ENCODE measurements around the gene PTPRA. TPM values are rescaled to one million over a fixed set of nuclear protein-coding genes. Genes with fewer than 3 reads are reported as not detected.

PTPRA gene
- total RNA-seq, 1 donor from 2014 or later, result 67.0 TPM

DNA sequence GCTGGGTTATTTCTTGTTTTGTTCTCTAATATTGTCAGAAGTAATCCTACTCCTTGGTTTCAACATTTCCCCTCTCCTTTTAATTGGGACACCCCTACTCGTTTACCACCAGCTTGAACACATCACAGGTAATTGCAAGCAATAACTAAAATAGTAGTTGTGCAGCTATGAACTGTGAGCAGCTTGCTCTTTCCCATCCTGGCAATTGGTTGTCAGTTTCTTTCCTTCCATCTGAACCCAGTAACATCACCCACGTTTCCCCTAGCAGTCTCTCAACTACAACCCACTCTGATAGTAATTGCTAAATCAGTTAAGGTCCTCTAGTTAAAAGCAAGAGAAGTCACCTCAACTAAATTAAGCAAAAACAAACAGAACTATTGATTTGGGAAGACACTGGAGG lies 122.5 kb downstream of the PTPRA start:
- TF ChIP-seq, protein P1, sequence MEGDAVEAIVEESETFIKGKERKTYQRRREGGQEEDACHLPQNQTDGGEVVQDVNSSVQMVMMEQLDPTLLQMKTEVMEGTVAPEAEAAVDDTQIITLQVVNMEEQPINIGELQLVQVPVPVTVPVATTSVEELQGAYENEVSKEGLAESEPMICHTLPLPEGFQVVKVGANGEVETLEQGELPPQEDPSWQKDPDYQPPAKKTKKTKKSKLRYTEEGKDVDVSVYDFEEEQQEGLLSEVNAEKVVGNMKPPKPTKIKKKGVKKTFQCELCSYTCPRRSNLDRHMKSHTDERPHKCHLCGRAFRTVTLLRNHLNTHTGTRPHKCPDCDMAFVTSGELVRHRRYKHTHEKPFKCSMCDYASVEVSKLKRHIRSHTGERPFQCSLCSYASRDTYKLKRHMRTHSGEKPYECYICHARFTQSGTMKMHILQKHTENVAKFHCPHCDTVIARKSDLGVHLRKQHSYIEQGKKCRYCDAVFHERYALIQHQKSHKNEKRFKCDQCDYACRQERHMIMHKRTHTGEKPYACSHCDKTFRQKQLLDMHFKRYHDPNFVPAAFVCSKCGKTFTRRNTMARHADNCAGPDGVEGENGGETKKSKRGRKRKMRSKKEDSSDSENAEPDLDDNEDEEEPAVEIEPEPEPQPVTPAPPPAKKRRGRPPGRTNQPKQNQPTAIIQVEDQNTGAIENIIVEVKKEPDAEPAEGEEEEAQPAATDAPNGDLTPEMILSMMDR (IDR thresholded peaks at IDR 0.05; ENCODE audit: unreplicated experiment), result no peak
- Mint-ChIP-seq H3K27ac (no peak overlapping the region), H3K4me1 (peaks cover 6% of the 10 kb centered on the region), H3K9me3 (no peaks in the 10 kb centered on the region), H3K4me3 (no peak overlapping the region), H3K27me3 (ENCODE audit: low read depth) (no peaks in the 10 kb centered on the region), H3K36me3 (peaks cover 31% of the 10 kb centered on the region)
- DNase-seq (ENCODE audit: low spot score in 2 of 2, unreplicated experiment in 2 of 2), result no peak

DNA sequence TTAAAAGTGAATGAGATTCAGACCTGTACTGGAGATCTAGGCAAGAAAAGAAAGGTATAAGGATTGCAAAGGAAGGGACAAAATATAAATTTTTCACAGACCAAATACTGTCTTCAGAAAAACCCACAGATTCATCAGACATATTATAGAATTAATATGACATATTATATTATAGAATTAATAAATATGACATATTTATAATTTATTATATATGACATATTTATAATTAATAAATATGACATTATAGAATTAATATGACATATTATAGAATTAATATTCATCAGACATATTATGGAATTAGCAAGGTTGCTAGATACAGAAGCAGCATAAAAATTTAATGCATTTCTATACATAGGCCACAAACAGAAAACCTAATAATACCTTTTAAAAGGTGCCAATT lies 125.4 kb downstream of the PTPRA start:
- DNase-seq (ENCODE audit: low spot score in 2 of 2, unreplicated experiment in 2 of 2), result no peak
- H3K4me1 Mint-ChIP-seq, result no peaks in the 10 kb centered on the region
- TF ChIP-seq, protein P1 (IDR thresholded peaks at IDR 0.05; ENCODE audit: unreplicated experiment), result no peak
- no peak overlapping the region for H3K27ac Mint-ChIP-seq
- no peak overlapping the region for H3K4me3 Mint-ChIP-seq
- H3K36me3 Mint-ChIP-seq, result peaks cover 15% of the 10 kb centered on the region
- no peaks in the 10 kb centered on the region for H3K27me3 Mint-ChIP-seq (ENCODE audit: low read depth)
- H3K9me3 Mint-ChIP-seq, result no peaks in the 10 kb centered on the region

DNA sequence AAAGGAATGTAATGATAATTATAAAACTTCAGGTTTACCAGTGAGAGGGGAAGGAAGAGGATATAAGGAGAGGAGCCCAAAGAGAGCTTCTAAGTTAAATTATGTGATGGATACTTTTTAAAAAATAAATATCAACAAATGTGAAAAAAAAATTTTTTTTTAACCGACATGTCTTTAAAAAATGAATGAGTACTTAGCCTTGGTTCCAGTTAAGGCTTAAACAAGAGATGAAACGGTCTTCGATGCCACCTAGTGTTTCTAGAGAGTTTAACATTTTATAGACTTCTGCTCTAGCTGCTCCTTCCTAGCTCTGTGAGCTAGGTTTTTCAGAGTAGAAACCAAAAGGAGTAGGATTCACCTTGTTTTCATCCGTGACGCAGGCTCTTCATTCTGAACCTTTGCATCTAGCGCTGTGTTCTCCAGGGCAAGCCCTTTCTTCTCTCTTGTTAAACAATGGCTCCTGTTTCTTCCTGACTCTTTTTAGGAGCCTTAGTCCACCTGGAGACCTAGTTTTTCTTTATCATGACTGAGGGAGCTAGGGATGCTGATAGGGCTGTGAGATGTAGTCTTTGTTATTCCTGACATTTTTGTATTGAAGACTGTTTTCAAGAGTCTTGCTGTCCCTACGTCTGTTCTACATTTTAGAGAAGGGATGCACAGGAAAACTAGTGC lies 127.7 kb downstream of the PTPRA start:
- no peak for DNase-seq (ENCODE audit: low spot score in 2 of 2, unreplicated experiment in 2 of 2)
- H3K4me3 Mint-ChIP-seq, result no peak overlapping the region

DNA sequence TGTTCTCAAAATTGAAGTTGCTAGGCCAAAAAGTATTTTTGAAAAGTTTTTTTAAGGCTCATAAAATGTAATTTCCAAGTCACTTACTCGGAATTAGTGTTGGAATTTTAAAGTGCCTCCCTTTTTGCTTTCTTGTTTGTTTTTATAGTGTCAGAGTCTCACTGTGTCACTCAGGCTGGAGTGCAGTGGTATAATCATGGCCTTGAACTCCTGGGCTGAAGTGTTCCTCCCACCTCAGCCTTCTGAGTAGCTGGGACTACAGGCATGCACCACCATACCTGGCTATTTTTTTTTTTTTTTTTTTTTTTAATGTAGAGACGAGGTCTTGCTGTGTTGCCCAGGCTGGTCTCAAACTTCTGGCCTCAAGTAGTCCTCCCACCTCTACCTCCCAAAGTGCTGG lies 130.1 kb downstream of the PTPRA start:
- Mint-ChIP-seq H3K4me1 (no peaks in the 10 kb centered on the region), H3K4me3 (no peak overlapping the region), H3K27me3 (ENCODE audit: low read depth) (no peaks in the 10 kb centered on the region), H3K9me3 (no peaks in the 10 kb centered on the region), H3K36me3 (peaks cover 18% of the 10 kb centered on the region), H3K27ac (no peak overlapping the region)
- TF ChIP-seq, protein P1 (IDR thresholded peaks at IDR 0.05; ENCODE audit: unreplicated experiment), result no peak
- no peak for DNase-seq (ENCODE audit: low spot score in 2 of 2, unreplicated experiment in 2 of 2)

More for the DNA sequence above, 127.7 kb downstream of the PTPRA start:
- no peaks in the 10 kb centered on the region for H3K4me1 Mint-ChIP-seq
- H3K36me3 Mint-ChIP-seq, result peaks cover 11% of the 10 kb centered on the region
- no peak overlapping the region for H3K27ac Mint-ChIP-seq
- no peaks in the 10 kb centered on the region for H3K9me3 Mint-ChIP-seq
- TF ChIP-seq, protein P1 (IDR thresholded peaks at IDR 0.05; ENCODE audit: unreplicated experiment), result peak; percentile 30
- H3K27me3 Mint-ChIP-seq (ENCODE audit: low read depth), result no peaks in the 10 kb centered on the region

DNA sequence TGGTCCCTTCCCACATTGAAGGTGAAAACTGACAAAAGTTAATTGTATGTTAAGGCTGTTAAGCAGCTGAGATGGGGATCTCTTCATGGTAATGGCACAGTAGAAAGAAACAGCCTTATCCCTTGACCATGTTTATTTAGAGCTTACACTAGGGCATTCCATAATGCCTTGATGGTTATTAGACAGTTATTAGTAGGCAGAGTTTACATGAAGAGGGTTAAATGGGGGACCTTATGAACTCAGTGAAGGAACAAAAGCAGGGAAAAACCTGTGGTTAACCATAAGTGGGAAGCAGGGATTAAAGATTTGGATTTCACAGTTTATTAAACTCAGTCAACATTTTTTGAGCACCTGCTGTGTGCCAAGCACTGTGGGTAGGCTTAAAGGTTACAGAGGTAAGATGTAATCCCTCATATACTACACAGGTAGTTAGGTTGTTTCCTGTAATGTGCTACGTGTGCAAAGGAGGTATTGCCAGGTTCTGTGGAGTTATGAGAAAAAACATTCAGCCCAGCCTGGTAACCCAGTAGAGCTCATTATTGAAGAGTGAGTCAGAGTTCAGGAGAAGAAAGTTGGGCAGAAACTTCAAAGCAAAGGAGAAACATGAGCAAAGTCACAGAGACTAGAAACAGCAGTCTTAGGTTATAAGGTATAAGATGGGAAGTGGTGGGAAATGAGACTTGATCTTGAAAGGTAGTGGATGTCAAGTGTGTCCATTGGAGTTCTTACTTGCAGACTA lies 137.9 kb downstream of the PTPRA start:
- TF ChIP-seq, protein P1 (IDR thresholded peaks at IDR 0.05; ENCODE audit: unreplicated experiment), result no peak
- DNase-seq (ENCODE audit: low spot score in 2 of 2, unreplicated experiment in 2 of 2), result no peak
- no peaks in the 10 kb centered on the region for H3K27me3 Mint-ChIP-seq (ENCODE audit: low read depth)
- no peaks in the 10 kb centered on the region for H3K4me1 Mint-ChIP-seq
- no peaks in the 10 kb centered on the region for H3K9me3 Mint-ChIP-seq
- no peak overlapping the region for H3K27ac Mint-ChIP-seq
- no peak overlapping the region for H3K4me3 Mint-ChIP-seq
- H3K36me3 Mint-ChIP-seq, result peaks cover 29% of the 10 kb centered on the region

Data from mesothelial cell of epicardium (in vitro differentiated cells).